ENCODE measurements around the gene HAGH.

The HAGH gene

GRCh38 chr16:1758923-1759322 lies 67.7 kb downstream of the HAGH start:
- no peak for DNase-seq

- DNase-seq, result no peak
These were observed 68.7 kb downstream of the HAGH start for GRCh38 chr16:1757714-1758461.

Data from activated effector memory CD4-positive, alpha-beta T cell treated with anti-CD3 and anti-CD28 coated beads, Interleukin-2, amount 50 U/mL, for 16 hours (primary cell).